GM23338 (cell line): ENCODE measurements around the gene MYO19. TPM values are rescaled to one million over a fixed set of nuclear protein-coding genes. Genes with fewer than 3 reads are reported as not detected.

Experiments
- ATAC-seq: fragments of 200-7000 bp; cut with Tn5 transposase; 3 replicates; pipeline ENCODE4 v1.9.1; 2020
- DNase-seq: peaks from one replicate; pipeline ENCODE4 v3.0.0-alpha.2; 2015; ENCODE audit warnings: low spot score
- H2AFZ ChIP-seq: fragments of 200-600 bp; sonication (generic); 2 replicates; pipeline ENCODE4 v1.8.0; 2016; ENCODE audit warnings: antibody characterized with exemption, mild to moderate bottlenecking, moderate library complexity
- H3F3A ChIP-seq: fragments of 200-600 bp; sonication (generic); replicated peaks from 2 replicates; pipeline ENCODE4 v1.8.0; 2017; ENCODE audit warnings: antibody characterized with exemption, mixed run types, low read depth
- H3K27ac ChIP-seq: fragments of 200-600 bp; sonication (generic); 2 replicates; pipeline ENCODE4 v1.6.1; 2016; ENCODE audit warnings: low read depth
- H3K27me3 ChIP-seq: fragments of 200-600 bp; sonication (generic); 2 replicates; pipeline ENCODE4 v1.8.0; 2016; ENCODE audit warnings: mild to moderate bottlenecking, mixed run types, moderate library complexity; ENCODE audit not compliant: insufficient read depth
- H3K36me3 ChIP-seq: fragments of 200-600 bp; sonication (generic); 2 replicates; pipeline ENCODE4 v1.8.0; 2016; ENCODE audit warnings: mild to moderate bottlenecking; ENCODE audit not compliant: insufficient read depth
- H3K4me1 ChIP-seq: fragments of 200-600 bp; sonication (generic); 2 replicates; pipeline ENCODE4 v1.8.0; 2016; ENCODE audit warnings: mild to moderate bottlenecking, moderate library complexity; ENCODE audit not compliant: insufficient read depth
- H3K4me2 ChIP-seq: fragments of 200-600 bp; sonication (generic); 2 replicates; pipeline ENCODE4 v1.7.1; 2017; ENCODE audit warnings: mixed run types
- H3K4me3 ChIP-seq: fragments of 200-600 bp; sonication (generic); 2 replicates; pipeline ENCODE4 v1.6.1; 2016; ENCODE audit warnings: mixed run types
- H3K79me2 ChIP-seq: fragments of 200-600 bp; sonication (generic); replicated peaks from 2 replicates; pipeline ENCODE4 v1.8.0; 2017; ENCODE audit warnings: mild to moderate bottlenecking; ENCODE audit not compliant: insufficient read depth
- H3K9me2 ChIP-seq: fragments of 200-600 bp; sonication (generic); 2 replicates; pipeline ENCODE4 v1.8.0; 2017; ENCODE audit not compliant: insufficient read depth
- H4K20me1 ChIP-seq: fragments of 200-600 bp; sonication (generic); replicated peaks from 2 replicates; pipeline ENCODE4 v1.8.0; 2017; ENCODE audit warnings: mild to moderate bottlenecking; ENCODE audit not compliant: insufficient read depth
- H3K27ac Mint-ChIP-seq: 2 replicates; pipeline ENCODE4 v1.8.0; 2020; ENCODE audit warnings: inconsistent platforms, mild to moderate bottlenecking, moderate library complexity, mixed read lengths
- H3K27me3 Mint-ChIP-seq: 3 replicates; pipeline ENCODE4 v1.8.0; 2022; ENCODE audit warnings: low read depth, mild to moderate bottlenecking, moderate library complexity, mixed read lengths, inconsistent platforms; ENCODE audit not compliant: insufficient read depth, poor library complexity
- H3K36me3 Mint-ChIP-seq: 3 replicates; pipeline ENCODE4 v1.8.0; 2021; ENCODE audit warnings: low read depth, mild to moderate bottlenecking, inconsistent platforms, moderate library complexity, mixed read lengths
- H3K4me1 Mint-ChIP-seq: 3 replicates; pipeline ENCODE4 v1.8.0; 2020; ENCODE audit warnings: mild to moderate bottlenecking, inconsistent platforms, mixed read lengths
- H3K4me3 Mint-ChIP-seq: 3 replicates; pipeline ENCODE4 v1.8.0; 2021; ENCODE audit warnings: moderate library complexity, mild to moderate bottlenecking, inconsistent platforms, mixed read lengths
- H3K9me3 Mint-ChIP-seq: 3 replicates; pipeline ENCODE4 v1.8.0; 2020; ENCODE audit warnings: moderate library complexity, mild to moderate bottlenecking, inconsistent platforms, mixed read lengths
- CREB1 ChIP-seq: fragments of 250-450 bp; sonication (Bioruptor Pico); IDR thresholded peaks from 2 replicates; pipeline ENCODE4 v1.5.0; 2020; ENCODE audit warnings: low read depth, mild to moderate bottlenecking, moderate library complexity
- ETS1 ChIP-seq: IDR thresholded peaks from 2 replicates; pipeline ENCODE4 v1.6.1; 2016; ENCODE audit warnings: antibody characterized with exemption
- EZH2 ChIP-seq: fragments of 200-600 bp; sonication (generic); IDR thresholded peaks from one replicate; pipeline ENCODE4 v1.8.0; 2017; ENCODE audit warnings: antibody characterized with exemption, mild to moderate bottlenecking, low read depth; ENCODE audit not compliant: unreplicated experiment
- EZH2phosphoT487 ChIP-seq: fragments of 200-600 bp; sonication (generic); IDR thresholded peaks from one replicate; pipeline ENCODE4 v1.8.1; 2018; ENCODE audit warnings: antibody characterized with exemption; ENCODE audit not compliant: unreplicated experiment
- JUNB ChIP-seq: IDR thresholded peaks from one replicate; pipeline ENCODE4 v1.6.1; 2016; ENCODE audit warnings: antibody characterized with exemption; ENCODE audit not compliant: unreplicated experiment
- NANOG ChIP-seq: IDR thresholded peaks from 2 replicates; pipeline ENCODE4 v1.6.1; 2016; ENCODE audit warnings: antibody characterized with exemption, borderline replicate concordance
- POLR2AphosphoS5 ChIP-seq: IDR thresholded peaks from 2 replicates; pipeline ENCODE4 v1.6.1; 2016; ENCODE audit warnings: antibody characterized with exemption, low read depth
- STAT1 ChIP-seq: IDR thresholded peaks from one replicate; pipeline ENCODE4 v1.6.1; 2016; ENCODE audit warnings: antibody characterized with exemption; ENCODE audit not compliant: unreplicated experiment
- ZNF114 ChIP-seq: fragments of 250-450 bp; sonication (Bioruptor Pico); IDR thresholded peaks from 2 replicates; pipeline ENCODE4 v1.5.0; 2020; ENCODE audit warnings: mild to moderate bottlenecking, moderate library complexity
- ZNF331 ChIP-seq: fragments of 250-450 bp; sonication (Bioruptor Pico); IDR thresholded peaks from 2 replicates; pipeline ENCODE4 v1.5.0; 2020; ENCODE audit warnings: low read depth, mild to moderate bottlenecking, moderate library complexity
- polyA plus RNA-seq: library from polyadenylated mRNA; unstranded; fragments of >200 nt; fragmentation: Nextera tagmentation; extraction: Ambion mirVana; gene quantifications from 2 replicates; pipeline ENCODE4 v1.2.1, GENCODE V29; 2016
- total RNA-seq: library from RNA; depleted of rRNA; stranded (reverse); fragments of >200 nt; shearing (Covaris generic); gene quantifications from 2 replicates; pipeline ENCODE4 v1.2.3, GENCODE V29; 2014
- TF ChIP-seq, protein P1 (sequence below), 2 experiments: fragments of 200-600 bp in 1 of 2; sonication (generic) in 1 of 2; conservative IDR thresholded peaks; 2 replicates each; pipeline versions ENCODE4 v1.5.1 to v1.6.1; 2016 to 2017; ENCODE audit warnings: antibody characterized with exemption in 2 of 2, low read depth in 2 of 2, mild to moderate bottlenecking in 2 of 2, moderate library complexity in 1 of 2
- TF ChIP-seq, protein P2 (sequence below): IDR thresholded peaks from one replicate; pipeline ENCODE4 v1.6.1; 2018; ENCODE audit warnings: antibody characterized with exemption; ENCODE audit not compliant: unreplicated experiment

MYO19 gene
- total and polyA plus RNA-seq, 2 experiments from 2014 or later: 37.9 to 150 TPM

GRCh38 chr17:36500745-36501225 lies 33.9 kb downstream of the MYO19 start:
- DNase-seq (no peak), ATAC-seq (no peak)
- H2AFZ ChIP-seq: no peak overlapping the region
- no peak overlapping the region for H3K4me3 Mint-ChIP-seq
- H3K4me1 ChIP-seq: no peaks in the 10 kb centered on the region
- no peak overlapping the region for H3K4me3 ChIP-seq
- no peaks in the 10 kb centered on the region for H3K27me3 ChIP-seq
- H3K27ac ChIP-seq: no peak overlapping the region
- no peaks in the 10 kb centered on the region for H3K9me3 Mint-ChIP-seq
- peaks cover 24% of the 10 kb centered on the region for H3K36me3 ChIP-seq
- H3K4me2 ChIP-seq: no peak overlapping the region
- H3K36me3 Mint-ChIP-seq: peaks cover 87% of the 10 kb centered on the region
- H3K27ac Mint-ChIP-seq: no peak overlapping the region
- TF ChIP-seq, protein P1, sequence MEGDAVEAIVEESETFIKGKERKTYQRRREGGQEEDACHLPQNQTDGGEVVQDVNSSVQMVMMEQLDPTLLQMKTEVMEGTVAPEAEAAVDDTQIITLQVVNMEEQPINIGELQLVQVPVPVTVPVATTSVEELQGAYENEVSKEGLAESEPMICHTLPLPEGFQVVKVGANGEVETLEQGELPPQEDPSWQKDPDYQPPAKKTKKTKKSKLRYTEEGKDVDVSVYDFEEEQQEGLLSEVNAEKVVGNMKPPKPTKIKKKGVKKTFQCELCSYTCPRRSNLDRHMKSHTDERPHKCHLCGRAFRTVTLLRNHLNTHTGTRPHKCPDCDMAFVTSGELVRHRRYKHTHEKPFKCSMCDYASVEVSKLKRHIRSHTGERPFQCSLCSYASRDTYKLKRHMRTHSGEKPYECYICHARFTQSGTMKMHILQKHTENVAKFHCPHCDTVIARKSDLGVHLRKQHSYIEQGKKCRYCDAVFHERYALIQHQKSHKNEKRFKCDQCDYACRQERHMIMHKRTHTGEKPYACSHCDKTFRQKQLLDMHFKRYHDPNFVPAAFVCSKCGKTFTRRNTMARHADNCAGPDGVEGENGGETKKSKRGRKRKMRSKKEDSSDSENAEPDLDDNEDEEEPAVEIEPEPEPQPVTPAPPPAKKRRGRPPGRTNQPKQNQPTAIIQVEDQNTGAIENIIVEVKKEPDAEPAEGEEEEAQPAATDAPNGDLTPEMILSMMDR (conservative IDR thresholded peaks at IDR 0.05; ENCODE audit: low read depth in 2 of 2): no peak
- TF ChIP-seq EZH2 (no peak), POLR2AphosphoS5 (no peak), ETS1 (no peak), CREB1 (CRISPR knock-in tag) (no peak), ZNF331 (CRISPR knock-in tag) (no peak), STAT1 (no peak)
- peaks cover 8% of the 10 kb centered on the region for H3K27me3 Mint-ChIP-seq
- no peaks in the 10 kb centered on the region for H3K79me2 ChIP-seq
- peaks cover 5% of the 10 kb centered on the region; the same call in 1 of the 2 replicates for H4K20me1 ChIP-seq
- H3K9me2 ChIP-seq: no peaks in the 10 kb centered on the region
- H3F3A ChIP-seq: peaks cover 4% of the 10 kb centered on the region; the same call in 1 of the 2 replicates
- no peaks in the 10 kb centered on the region for H3K4me1 Mint-ChIP-seq

GRCh38 chr17:36498560-36499300 lies 35.9 kb downstream of the MYO19 start:
- Mint-ChIP-seq H3K4me1 (no peaks in the 10 kb centered on the region), H3K9me3 (no peaks in the 10 kb centered on the region), H3K27ac (no peak overlapping the region), H3K36me3 (peaks cover 86% of the 10 kb centered on the region), H3K27me3 (peaks cover 4% of the 10 kb centered on the region), H3K4me3 (no peak overlapping the region)
- H3K79me2 ChIP-seq: no peaks in the 10 kb centered on the region
- no peaks in the 10 kb centered on the region for H3K27me3 ChIP-seq
- H4K20me1 ChIP-seq: peaks cover 5% of the 10 kb centered on the region; the same call in 1 of the 2 replicates
- H2AFZ ChIP-seq: no peak overlapping the region
- no peak for DNase-seq
- H3K36me3 ChIP-seq: peaks cover 31% of the 10 kb centered on the region
- no peak overlapping the region for H3K4me3 ChIP-seq
- no peak for ATAC-seq
- no peaks in the 10 kb centered on the region for H3K4me1 ChIP-seq
- no peak overlapping the region for H3K27ac ChIP-seq
- H3F3A ChIP-seq: peaks cover 8% of the 10 kb centered on the region
- no peaks in the 10 kb centered on the region for H3K9me2 ChIP-seq
- no peak overlapping the region for H3K4me2 ChIP-seq
- TF ChIP-seq, protein P1 (conservative IDR thresholded peaks at IDR 0.05; ENCODE audit: low read depth in 2 of 2): no peak
- TF ChIP-seq JUNB (no peak), EZH2phosphoT487 (no peak), NANOG (no peak), CREB1 (CRISPR knock-in tag) (no peak), ZNF114 (CRISPR knock-in tag) (no peak), ZNF331 (CRISPR knock-in tag) (no peak), POLR2AphosphoS5 (no peak), ETS1 (no peak)
- TF ChIP-seq, protein P2, sequence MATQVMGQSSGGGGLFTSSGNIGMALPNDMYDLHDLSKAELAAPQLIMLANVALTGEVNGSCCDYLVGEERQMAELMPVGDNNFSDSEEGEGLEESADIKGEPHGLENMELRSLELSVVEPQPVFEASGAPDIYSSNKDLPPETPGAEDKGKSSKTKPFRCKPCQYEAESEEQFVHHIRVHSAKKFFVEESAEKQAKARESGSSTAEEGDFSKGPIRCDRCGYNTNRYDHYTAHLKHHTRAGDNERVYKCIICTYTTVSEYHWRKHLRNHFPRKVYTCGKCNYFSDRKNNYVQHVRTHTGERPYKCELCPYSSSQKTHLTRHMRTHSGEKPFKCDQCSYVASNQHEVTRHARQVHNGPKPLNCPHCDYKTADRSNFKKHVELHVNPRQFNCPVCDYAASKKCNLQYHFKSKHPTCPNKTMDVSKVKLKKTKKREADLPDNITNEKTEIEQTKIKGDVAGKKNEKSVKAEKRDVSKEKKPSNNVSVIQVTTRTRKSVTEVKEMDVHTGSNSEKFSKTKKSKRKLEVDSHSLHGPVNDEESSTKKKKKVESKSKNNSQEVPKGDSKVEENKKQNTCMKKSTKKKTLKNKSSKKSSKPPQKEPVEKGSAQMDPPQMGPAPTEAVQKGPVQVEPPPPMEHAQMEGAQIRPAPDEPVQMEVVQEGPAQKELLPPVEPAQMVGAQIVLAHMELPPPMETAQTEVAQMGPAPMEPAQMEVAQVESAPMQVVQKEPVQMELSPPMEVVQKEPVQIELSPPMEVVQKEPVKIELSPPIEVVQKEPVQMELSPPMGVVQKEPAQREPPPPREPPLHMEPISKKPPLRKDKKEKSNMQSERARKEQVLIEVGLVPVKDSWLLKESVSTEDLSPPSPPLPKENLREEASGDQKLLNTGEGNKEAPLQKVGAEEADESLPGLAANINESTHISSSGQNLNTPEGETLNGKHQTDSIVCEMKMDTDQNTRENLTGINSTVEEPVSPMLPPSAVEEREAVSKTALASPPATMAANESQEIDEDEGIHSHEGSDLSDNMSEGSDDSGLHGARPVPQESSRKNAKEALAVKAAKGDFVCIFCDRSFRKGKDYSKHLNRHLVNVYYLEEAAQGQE: no peak
